GM21723 (cell line): ENCODE data around the gene CHD9.

ENCODE experiments used
- ATAC-seq: cut with Tn5 transposase; IDR thresholded peaks from one replicate; pipeline ENCODE4 v1.9.1; 2021; ENCODE audit warnings: mild to moderate bottlenecking, moderate library complexity; ENCODE audit not compliant: unreplicated experiment

The CHD9 gene

DNA sequence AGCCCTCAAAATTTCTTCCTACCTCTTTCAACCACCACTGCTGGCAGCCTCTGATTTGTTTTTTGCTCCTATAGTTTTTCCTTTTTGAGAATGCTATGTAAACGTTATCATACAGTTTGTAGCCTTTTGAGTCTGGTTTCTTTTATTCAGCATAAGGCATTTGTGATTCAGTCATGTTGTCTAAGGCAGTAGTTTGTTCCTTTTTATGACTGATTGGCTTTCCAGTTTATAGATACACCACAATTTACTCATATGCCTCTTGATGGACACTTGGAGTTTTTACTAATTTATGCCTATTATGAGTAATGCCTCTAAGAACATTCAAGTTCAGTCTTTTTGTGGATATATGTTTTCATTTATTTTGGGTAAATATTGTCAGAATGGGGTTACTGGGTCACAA, 136.6 kb downstream of the CHD9 start:
- no peak for ATAC-seq

DNA sequence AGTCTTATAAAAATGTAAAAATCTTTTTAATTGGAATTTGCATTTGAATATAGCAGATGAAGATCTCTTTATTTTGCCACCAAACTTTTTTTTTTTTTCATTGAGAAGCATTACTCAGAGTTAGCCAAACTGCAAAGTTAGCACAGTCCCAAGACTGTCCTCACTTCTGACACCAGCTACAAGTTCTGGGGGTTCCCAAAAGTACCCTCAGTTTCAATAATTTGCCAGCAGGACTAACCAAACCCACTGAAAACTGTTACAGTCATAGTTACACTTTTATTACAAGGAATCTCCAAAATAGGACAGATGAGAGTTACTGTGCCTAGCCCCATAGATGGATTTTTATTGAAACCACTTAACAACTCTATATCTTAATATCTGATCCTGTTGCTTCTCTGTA, 144.1 kb downstream of the CHD9 start:
- ATAC-seq: no peak

DNA sequence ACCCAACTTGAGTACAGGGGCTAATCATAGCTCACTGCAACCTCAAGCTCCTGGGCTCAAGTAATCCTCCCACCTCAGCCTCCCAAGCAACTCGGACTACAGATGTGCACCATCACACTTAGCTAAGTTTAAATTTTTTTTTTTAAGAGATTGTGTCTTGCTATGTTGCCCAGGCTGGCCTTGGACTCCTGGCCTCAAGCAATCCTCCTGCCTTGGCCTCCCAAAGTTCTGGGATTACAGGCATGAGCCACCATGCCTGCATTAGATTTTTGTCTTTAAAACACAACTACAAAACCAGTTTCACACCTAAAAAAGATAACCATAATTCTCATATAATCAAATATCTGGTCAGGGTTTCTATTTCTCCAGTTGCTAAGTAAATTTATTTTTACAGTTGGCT, 147.1 kb downstream of the CHD9 start:
- no peak for ATAC-seq

DNA sequence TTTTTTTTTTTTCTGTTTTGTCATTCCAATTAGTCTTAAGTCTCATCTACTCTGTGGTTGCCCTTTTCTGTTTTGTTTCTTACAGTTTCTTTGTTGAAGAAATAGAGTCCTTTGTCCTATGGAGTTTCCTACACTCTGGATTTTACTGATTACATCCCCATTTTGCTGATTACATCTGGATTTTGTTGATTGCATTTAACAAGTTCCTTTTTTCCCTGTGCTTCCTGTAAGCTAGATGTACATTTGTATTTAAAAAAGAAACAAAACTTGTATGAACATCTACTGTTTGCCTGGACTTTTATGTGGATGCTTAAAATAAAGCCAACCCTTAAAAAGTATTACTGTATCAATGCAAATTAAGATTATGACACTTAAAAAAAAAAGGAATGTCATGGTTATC, 147.6 kb downstream of the CHD9 start:
- ATAC-seq: no peak

DNA sequence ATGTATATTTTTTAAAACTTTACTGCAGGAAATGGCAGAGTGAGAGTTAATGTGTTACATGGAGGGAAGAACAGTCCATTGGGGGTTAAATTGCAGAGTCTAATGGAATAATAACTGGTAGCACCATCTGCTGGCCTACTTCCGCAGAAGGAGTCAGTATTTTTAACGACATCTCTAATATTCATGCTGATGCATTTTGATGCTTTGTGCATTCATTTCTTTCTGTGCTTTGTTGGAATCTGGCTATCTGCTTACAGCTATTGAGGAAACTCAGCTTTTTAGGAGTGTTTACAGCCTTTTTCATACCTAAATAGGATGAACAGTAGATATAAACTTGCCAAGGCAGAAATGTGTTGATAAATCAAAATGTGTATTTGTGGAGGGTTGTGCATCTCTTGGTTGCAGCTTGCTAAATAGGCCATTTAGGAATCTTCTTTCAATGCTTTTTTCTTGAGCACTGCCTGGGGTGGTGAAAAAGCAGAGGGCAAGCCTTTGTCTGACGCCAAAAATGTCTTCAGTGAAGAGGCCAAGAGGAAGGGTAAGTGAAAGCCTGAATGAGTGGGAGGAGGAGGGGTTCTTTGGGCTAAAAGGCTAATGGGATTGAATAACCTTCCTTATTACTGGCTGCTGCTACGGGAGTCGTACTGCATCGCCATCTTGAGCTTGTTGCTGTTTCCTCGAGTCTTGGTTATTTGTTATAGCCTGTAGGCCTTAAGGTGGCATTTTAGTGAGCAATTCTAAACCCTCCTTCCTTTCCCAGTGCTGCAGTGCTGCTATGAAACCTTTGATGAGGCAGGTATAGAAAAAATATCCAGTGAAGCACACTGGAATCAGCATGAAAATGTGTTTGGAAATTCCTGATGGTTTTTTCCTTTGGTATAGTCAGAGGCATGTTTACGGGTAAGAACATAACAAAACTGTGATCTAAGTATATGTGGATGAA, 153.3 kb downstream of the CHD9 start:
- ATAC-seq: peak; percentile 84

DNA sequence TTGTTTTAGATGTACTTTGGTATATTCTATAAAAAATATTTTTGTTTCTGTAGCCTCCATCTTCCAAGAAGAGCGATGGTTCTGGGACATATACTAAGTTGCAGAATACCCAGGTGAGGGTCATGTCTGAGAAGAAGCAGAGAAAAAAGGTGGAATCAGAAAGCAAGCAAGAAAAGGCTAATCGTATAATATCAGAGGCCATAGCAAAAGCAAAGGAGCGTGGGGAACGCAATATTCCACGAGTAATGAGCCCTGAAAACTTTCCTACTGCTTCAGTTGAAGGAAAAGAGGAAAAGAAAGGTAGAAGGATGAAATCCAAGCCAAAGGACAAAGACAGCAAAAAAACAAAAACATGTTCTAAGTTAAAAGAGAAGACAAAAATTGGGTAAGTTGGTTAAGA, 154.6 kb downstream of the CHD9 start:
- ATAC-seq: no peak

DNA sequence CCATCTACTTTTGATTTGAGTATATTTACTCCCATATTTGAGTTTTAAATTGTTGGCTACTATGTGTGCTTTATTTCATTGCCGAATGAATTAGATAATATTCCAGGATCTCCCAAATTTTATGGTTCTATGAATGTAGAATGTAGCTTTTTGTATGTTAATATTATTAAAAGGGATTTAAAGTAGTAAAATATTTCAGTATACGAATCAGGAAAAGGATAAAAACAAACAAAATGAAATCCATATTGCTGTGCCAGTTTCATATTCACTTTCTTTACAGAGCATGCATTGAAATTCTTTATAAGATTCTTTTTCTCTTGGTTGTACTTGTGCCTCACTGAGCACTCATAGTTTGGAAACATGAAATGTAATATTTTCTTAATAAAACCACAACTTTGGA, 155.1 kb downstream of the CHD9 start:
- ATAC-seq: no peak

DNA sequence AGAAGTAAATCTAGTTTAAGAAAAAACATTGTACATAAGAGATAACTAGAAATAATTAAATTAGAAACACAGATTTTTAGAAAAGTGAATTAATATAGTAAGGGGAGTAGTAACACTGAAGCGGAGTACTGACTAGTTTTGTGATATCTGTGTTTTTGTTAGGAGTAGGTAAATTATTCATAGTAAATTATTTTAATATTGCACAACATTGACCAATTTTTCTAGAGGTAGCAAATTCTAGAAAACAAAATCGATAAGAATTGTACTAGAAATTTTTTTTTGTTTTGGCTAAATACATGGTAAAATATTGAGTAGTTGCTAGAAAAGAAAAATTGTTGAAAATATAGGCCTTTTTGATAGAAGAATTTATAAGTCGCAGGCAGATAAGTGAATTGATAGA, 156.5 kb downstream of the CHD9 start:
- no peak for ATAC-seq

DNA sequence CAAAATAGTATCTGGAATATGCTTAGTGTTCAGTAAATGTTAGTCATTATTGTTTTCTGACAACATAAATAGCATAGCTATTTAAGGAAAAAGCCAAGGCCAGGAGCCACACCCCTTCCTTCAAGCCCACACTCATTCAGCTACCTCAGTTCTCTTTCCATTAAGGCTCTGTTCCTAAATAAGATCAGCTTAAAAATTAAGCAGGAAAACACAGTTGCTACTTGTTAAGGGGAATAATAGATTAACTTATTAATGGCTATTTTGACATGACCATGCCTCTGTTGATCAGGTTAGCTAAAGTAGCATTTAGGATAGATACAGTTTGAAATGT, 158.1 kb downstream of the CHD9 start:
- ATAC-seq: no peak

DNA sequence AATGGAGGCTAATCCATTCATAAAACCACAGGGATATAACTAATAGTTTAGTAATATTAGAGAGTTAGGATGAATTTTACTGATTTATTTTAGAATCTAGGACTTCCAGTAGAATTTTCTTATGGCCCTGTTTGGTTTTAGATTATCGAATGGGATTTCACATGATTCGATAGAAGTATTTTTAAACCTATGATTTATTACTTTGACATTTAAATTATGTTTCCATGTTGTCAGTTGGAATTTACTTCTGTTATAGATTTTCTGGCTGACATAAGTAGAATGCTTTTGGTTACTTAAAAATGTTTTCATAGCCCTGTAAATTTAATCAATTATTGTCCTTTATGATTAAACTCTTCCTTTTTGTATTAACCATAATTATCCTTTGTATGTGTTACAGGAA, 158.8 kb downstream of the CHD9 start:
- ATAC-seq: no peak

DNA sequence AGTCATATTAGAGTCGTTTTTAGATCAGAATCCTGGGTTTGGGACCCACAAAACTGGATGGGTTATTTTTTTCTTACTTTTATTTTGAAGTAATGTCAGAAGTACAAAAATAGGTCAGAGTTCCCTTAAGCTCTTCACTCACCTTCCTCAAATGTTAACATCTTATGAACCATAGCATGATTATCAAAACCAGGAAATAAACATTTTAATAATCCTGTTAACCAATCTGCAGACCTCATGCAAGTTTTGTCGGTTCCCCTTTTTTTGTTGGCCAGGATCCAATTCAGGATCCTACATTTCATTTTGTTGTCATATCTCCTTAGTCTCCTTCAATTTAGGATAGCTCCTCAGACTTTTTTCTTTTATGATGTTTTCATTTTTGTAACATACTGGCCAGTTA, 162.0 kb downstream of the CHD9 start:
- ATAC-seq: no peak

DNA sequence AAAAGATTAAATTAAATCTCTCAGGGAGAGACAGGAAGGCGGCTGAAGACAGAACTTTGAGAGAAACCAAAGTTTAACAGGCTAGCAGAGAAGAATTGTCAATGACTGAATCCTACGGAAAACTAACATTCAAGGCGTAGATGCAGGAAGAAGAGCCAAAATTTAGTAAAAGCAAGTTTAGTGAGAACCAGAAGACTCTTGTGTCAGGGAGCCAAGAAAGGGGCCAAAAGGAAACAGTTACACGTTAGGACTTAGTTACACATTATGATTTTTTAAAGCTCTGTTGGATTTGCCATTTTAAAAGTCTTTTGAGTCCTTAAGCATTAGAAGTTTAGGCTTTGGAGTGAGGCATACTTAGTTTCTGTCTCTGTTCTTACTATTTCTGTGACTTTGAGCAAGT, 164.6 kb downstream of the CHD9 start:
- no peak for ATAC-seq

DNA sequence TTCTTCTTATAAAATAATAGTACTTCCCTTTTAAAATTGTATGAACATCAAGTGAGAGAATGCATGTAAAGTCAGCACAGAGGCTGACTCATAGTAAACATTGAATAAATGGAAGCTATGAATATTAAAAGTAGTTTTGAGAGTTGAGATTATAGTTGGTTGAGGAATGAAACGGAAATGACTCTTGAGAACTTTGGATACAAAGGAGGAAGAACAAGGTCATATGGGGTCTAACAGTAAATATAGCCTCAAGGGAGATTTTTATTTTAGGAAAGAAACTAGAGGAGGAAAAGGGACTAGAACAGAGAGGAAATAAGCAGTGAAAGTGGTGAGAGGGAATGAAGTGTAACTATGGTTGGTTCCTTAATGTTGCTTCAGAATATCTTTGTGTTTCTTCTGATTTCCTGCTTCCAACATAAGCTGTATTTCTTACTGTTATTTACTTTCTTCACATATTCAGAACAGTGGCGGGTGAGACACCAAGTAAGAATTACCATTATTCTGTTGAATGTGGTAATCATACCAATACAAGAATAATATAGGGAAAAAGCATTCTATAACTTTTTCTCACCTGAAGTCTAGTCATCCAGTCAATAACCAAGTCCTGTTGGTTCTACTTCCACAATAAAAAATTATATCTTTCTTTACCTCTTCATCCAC, 165.1 kb downstream of the CHD9 start:
- no peak for ATAC-seq

DNA sequence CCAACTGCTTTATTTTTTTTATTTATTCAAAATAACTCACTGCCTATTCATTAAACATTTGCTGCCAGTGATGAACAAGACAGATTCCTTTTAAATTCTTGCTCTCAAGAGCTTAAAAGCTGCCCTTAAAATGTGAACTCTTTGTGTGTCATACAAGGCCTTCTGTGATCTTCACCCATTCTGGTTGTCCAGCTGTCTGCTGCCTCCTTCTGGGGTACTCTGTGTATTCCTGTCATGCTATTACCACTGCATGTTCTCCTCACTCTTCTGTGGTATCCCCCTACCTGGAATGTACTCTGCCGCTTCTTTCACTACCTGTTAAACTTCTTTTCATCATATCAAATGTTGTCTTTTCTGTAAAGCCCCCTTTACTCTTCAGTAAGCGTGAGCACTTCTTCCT, 165.8 kb downstream of the CHD9 start:
- no peak for ATAC-seq

DNA sequence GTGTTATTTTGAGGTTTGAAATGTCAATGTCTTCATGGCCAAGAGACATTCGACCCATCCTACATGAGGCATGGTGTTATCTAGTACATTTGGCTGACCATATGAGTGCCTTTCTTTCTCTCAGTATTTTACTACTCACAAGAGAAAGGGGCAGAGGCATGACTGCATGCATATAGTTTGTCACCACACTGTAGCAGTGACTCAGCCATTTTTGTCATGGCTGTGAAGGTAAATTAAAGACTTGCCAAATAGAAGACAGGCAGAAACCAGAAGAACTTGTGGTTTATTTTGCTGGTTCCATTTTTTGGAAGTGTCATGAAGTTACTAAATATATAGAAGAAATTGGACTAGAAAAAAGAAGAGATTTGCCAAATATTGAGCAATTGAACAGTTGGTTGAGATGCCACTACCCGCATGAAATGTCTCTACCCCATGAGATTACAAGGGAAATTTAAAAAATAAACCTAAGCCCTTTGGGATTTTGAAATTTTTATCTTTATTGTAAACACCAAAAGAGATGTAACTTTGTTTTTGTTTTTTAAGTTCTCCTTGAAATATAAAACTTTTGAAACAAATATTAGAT, 170.3 kb downstream of the CHD9 start:
- no peak for ATAC-seq

DNA sequence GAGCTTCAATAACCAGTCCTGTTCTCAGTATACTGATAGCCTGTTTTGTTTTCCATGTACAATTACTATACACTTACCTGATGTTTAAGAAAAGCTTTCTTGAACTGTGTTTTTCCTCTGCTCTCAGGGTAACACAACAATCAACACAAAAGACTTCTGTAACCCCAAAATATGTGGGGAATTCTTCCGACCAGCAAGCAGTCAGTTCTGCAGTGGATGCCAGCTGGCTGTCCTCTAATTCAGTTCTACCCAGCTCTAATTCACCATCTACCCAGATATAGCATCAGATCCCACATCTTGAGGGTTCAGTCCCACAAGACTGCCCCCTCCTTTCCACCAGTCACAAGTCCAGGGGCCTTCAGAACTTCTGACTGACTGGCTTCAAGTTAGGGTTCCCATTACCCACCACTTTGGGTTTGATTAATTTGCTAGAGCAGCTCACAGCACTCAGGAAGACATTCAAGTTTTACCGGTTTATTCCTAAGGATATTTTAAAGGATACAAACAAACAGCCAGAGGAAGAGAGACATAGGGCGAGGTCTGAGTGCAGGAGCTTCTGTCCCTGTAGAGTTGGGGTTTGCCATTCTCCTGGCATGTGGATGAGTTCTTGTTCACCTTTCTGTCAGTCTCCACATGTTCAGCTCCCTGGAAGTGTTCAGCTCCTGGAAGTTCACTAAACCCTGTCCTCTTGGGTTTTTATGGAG, 178.2 kb downstream of the CHD9 start:
- no peak for ATAC-seq

DNA sequence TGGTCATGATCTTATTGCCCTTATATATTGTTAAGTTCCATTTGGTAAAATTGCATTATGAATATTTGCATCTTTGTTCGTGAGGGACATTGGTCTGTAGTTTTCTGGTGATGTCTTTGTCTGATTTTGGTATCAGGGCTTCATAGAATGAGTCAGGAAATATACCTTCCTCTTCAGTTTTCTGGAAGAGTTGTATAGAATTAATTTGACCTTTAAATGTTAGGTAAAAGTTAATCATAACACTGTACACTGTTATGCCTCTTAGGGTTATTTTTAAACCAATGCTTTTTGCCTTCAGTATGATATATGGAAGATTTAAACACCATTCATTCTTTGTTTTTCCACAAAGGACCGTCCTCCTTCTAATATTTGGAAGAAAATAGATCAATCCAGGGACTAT, 180.0 kb downstream of the CHD9 start:
- ATAC-seq: no peak

DNA sequence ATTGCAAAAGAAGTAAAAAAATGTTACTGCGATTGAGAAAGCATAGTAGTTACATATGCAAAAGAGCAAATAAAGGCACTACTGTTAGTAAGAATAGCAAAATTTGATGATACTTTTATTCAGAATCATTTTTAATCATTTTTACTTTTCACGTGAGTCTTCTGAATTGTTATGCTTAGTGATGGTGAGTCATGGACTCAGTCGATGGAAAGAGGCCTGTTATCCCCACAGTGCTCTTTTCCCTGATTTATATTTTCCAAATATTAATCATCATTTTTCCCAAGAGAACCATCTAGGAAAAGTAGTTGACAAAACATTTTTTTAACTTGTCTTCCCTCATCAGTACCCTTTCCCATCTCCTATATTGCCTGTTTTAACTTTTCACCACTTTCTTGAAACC, 181.1 kb downstream of the CHD9 start:
- no peak for ATAC-seq

DNA sequence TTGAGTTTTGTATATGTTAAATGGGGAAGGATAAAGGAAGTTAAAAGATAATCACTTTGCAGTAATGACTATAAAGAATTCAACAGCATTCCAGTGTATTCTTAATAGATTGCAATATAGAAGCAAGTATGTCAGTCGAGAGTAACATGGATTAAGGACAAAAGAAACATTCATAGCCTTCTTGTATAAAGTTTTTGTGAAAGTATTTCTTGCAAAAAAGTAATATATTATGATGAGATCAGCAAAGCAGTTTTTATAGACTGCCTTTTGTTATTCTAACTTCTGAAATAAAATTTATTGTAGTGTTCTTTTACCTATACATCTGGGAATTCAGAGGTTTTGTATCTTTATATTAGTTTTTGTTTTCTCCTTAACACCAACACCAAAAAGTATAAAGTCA, 194.5 kb downstream of the CHD9 start:
- no peak for ATAC-seq

DNA sequence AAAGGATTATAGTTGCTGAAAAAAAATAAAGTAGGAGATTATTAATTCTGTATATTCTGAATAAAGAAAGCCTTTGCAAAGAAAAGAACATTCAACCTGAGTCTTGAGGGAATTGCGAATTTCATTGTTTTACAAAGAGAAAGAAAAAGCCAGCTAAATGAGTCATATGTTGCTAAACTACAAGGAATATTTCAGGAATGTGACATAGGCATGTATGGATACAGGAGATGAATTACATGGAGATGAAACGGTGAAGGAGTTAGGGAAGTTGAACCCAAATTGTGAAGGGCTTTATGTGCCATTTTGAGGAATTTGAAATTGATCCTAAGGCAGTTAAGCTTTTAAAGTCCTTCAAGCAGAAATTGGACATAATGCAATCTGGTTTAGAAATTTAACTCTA, 202.2 kb downstream of the CHD9 start:
- ATAC-seq: no peak

DNA sequence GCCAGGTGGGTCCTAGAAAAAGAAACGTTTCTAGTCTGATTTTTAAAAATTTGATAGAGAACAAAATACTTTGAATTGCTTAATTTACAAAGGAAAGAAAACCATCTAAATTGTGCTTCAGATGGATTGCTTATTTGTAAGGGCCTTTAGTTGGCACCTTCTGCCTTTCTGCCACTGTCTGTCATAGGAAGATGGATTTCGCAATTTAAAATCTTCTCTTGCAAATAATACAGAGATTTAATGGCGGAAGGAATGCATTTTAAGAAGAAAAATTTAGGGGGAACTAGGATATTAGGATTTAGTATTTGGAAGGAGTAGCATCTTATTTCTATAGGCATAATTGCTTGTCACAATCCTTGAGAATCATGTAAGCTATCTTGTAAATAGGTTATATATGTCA, 204.0 kb downstream of the CHD9 start:
- no peak for ATAC-seq

DNA sequence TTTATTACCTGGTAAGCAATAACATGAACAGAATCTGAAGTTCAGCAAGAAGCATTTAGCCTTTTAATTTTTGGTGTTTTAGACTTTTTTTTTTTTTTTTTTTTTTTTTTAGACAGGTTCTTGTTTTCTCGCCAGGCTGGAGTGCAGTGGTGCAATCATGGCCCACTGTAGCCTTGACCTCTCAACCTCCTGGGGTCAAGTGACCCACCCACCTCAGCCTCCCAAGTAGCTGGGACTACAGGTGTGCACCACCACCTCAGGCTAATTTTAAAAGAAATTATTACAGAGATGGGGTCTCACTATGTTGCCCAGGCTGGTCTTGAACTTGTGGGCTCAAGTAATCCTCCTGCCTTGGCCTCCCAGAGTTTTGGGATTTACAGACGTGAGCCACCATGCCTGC, 206.5 kb downstream of the CHD9 start:
- ATAC-seq: no peak
